AML-193 (cell line): ENCODE data around the gene MYOZ2.
"Not testable (repeated sequence)": the region's sequence is repeated elsewhere in the genome, so short reads cannot be mapped to it uniquely, and the experiment has no call there.

Experiments
- DNase-seq, 2 experiments: peaks; one replicate each; lab custom pipeline; 2025; lab: John Stamatoyannopoulos, UW

Gene MYOZ2

DNA sequence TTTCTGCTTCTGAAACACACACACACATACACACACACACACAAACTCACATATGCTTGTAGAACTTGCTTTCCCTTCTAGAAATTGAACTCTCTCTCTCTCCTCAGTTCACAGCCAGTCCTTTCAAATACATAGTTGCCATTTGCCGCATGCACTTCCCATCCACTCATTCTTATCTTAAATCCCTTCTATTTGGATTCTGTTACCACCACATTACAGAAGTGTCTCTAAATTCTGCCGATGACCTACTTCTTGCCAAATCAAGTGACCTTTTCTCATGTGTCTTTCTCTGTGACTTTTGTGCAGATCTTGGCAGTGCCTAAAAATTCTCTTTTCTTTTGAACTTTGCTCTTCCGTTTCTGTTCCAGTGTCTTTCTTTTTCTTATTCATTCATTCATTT, 7.5 kb upstream of the MYOZ2 start:
- DNase-seq, result no peak

DNA sequence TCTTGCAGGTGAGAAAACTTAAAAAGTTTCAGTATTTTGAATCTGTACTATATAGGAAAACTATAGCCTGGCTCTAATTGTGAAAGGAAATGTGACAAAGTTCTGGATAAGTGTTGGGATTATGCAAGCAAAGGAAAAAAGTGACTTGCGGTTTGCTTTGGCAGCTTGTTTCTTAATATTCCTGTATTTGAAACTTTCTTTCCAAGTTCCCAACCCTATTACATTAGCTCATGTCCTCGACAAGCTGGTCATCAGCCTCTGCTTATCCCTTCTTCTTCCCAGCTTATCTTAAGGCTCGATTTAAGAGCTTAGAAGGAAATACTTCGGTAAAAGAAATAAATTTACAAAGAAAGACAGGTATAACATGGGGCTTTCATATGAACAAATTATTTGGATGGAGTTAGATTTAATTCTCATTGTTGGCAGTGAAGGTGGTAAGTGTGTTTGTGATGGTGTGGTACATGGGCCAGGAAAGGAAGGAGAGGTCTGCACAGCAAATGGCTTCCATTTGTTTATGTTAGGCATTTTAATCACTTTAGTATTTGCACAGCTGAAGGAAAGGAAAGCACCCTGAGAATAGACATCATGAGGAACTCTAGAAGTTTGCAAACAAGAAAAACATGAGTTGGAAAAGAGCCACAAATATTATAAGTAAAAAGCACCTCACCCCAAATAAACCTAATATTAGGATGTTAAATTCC, 5.1 kb upstream of the MYOZ2 start:
- no peak for DNase-seq

DNA sequence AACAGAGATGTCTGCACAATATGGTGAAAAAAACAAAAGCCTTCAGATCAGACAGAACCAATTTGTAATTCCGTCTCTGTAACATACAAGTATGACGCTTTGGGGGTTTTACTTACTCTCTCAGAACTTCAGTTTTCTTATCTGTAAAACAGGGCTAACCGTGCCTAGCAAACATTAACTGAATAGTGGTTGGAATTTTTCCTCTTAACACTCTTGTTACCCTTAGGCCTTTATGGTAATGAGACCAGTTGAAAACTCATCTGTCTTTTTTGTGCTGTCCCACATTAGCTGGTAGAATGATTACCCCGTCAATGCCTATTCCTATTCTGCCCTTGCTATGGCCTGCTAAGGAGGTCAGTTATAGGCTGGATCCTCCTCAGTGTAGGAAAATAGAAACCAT, 4.5 kb upstream of the MYOZ2 start:
- DNase-seq, result no peak

DNA sequence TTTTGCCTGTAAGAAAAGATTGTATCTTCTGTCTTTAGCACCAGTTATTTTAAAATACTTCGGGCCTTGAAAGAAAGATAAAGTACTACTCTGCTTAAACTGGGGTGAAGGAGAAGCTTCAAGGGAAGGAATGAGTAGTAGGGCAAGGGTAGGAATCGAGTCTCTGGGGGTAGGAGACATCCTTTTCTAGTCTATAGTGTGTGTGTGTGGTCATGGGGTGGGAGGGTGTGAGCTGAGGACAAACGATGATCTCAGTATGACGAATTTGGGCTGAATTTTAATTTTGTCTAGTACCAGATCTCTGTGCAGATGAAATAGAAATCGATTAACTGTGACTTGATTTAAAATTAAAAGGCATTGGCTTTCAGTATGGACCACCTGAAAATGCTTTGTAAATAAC, 3.3 kb upstream of the MYOZ2 start:
- DNase-seq, result no peak

DNA sequence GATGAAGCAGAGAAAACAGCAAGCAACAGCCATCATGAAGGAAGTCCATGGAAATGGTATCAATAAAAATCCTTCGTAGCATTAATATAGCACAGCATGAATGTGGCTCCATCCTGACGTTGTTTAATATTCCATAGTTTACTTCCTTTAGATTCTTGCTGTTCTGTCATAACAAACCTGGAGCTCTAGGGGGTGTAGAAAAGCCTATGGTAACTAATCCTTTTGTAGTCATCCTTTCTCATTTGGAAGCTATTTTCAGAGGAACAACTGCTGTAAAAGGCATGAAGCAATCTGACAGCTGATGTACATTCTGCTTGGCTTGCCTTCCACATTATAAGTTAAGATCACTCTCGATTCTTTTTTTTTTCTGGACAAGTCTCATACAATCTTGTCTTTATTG, 914 bp downstream of the MYOZ2 start:
- DNase-seq, result no peak

DNA sequence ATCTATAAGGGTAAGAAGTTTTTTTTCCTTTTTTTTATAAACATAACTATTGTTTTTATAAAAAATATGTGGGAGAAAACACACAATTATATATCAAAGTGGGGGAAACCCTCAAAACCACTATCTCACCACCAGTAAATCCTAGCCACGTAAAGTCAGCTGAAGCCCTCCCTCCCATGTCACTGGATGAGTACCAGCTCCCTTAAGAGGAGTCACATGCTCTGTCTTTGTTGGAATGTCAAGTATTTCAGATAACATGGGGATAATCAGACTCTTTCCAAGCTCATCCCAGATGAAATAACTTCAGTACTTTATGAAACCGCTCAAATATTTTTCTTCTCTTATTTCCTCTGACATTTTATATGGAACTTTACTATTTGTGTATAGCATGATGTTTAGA, 2.4 kb downstream of the MYOZ2 start:
- DNase-seq, result no peak

DNA sequence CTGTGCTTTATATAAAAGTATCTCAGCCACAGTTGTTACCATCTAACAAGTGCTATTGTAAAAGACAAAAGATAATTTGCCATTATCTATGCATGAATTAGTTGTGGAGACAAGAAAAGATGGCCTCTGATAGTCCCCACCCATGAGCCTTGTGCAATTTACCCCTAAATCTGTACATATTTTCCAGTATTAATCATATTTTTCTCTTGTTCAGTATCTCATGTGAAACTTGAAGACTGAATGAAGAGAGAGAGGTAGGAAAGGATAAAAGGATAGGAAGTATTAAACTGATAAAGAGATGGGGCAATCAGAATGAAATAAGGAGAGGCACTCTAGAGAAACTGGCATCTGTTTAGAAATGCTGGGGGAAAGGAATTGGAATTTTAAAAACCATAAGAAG, 3.7 kb downstream of the MYOZ2 start:
- DNase-seq, result no peak

DNA sequence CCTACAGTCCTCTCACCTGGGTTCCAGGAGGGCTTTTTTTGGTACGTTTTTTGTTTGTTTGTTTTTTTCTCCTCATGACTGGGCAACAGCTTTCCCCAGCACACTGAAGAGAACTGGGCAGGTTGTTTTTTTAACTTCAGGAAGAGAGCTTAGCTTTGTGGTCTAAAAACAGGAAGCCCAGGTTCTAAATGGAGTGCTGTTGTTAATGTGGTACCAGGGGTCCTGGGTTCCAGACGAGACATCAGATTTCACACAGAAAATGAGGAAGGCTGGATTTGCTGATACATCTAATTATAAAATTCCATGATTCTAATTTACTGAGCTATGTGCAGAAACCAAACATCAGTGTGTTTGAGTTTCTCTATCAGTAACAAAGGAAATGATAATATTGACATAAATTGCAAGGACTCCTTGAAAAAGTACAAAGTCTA, 4.2 kb downstream of the MYOZ2 start:
- no peak for DNase-seq

DNA sequence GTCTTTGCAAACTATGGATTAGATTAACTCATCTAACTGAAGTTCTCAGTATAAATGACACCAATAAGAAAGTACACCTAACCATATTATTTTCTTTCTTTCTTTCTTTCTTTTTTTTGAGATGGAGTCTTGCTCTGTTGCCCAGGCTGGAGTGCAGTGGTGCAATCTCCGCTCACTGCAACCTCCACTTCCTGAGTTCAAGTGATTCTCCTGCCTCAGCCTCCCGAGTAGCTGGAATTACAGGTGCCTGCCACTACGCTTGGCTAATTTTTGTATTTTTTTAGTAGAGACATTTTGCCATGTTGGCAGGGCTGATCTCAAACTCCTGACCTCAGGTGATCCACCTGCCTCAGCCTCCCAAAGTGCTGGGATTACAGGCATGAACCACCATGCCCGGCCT, 5.7 kb downstream of the MYOZ2 start:
- DNase-seq, result not testable (repeated sequence)

DNA sequence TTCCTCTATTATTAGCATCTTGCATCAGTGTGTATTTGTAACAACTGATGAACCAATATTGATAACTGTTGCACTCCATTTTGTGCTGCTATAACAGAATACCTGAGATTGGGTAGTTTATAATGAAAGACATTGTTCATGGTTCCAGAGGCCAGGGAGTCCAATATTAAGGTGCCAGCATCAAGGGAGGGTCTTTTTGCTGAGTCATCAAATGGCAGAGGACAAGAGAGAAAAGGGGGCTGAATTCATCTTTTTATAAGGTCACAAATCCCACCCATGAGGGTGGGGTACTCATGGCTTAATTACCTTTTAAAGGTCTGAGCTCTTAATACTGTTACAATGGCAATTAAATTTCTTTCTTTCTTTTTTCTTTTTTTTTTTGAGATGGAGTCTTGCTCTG, 7.2 kb downstream of the MYOZ2 start:
- DNase-seq, result no peak

DNA sequence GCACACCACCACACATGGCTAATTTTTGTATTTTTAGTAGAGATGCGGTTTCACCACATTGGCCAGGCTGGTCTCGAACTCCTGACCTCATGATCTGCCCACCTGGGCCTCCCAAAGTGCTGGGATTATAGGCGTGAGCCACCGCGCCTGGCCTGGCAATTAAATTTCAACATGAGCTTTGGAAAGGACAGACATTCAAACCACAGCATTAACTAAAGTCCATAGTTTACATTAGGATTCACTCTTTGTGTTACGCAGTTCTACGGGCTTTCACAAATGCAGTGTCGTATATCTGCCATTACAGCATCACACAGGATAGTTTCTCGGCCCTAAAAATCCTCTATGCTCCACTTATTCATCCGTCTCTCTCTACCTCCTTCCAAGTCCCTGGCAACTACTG, 7.7 kb downstream of the MYOZ2 start:
- DNase-seq, result not testable (repeated sequence)

DNA sequence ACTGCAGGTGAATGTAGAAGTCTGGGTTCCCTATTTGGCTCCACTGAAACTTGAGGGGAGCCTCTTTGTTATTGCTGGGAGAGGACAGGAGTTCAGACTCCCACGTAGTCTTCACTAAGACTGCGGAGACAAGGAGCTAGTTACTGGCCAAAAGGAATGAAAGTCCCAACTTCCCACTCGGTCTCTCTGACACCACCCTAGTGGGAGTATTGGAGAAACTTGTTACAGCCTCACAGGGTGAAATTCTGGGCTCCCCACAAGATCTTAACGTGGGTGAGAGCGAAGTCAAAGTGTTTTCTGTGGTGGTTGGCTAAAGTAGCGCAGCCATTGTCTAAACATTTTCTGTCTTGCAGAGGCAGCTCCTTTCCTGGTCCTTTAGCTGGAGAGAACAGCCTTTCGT, 13.5 kb downstream of the MYOZ2 start:
- no peak for DNase-seq

DNA sequence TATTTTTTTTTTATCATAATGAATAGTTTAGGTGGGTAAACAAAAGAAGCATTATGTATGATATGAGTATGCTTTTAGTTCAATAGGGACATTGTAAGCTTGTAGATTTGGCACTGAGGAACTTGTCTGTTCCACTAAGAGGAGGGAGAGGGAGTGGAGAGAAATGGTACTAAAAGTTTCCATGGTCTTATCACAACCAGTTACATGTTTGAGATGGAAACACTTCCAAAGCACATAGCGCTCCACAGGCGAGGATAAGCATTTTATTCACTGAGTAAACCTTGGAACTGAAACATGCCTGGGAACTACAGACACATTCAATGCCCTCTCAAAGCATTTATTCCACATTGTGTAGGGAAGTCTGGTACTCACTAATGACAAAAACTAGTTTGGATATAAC, 15.5 kb downstream of the MYOZ2 start:
- no peak for DNase-seq

DNA sequence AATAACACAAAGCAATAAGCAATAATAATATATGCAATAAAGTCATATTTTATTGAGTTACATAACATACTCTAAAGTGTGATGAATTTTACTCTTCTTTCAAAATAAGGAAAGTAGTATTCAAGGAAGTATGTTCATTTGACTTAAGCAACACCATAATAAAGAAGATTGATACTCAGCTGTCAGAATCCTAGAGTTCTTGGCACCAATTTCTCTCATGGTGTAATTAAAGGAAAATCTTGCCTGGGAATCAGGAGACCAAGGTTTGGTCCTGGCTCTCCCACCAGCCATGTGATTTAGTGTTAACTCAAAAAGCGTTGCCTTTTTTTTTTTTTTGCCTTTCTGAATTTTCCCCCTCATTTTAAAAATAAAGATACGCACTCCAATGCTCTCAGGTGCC, 17.1 kb downstream of the MYOZ2 start:
- DNase-seq, result no peak

DNA sequence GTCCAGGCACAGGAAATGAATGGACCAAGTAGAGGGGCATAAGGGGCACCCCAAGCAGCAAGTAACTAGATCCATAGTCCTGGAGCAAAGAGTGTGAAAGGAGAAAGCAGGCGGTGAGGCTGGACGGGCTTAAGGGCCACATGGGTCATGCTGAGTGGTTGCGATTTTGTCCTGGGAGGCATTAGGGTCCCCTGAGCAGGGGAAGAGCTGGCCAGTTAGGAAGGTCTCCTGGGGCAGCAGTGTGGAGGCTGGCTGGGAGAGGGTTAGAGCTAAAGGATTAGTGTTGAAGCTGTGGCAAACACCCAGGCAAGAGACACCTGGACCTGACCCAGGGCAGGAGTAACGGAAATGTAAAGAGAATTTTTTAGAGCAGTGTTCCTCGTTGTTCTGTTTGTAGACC, 26.5 kb downstream of the MYOZ2 start:
- no peak for DNase-seq

DNA sequence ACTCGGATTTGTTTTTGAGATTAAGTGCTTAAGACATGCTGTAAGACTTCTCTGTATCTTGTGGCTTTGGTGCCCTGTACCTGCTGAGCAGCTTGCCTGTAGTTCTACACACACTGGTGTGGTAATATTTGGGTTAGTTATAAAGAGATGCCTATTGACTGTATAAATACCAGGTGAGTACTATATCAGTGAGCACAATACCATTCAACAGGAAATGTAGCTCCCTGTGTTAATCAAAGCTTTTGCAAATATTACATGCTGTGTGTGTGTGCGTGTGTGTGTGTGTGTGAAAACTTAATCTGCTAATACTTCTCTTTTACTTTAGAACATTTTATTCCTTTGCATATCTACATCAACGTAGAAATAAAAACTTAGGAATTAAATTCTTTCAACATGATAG, 30.1 kb downstream of the MYOZ2 start:
- no peak for DNase-seq

DNA sequence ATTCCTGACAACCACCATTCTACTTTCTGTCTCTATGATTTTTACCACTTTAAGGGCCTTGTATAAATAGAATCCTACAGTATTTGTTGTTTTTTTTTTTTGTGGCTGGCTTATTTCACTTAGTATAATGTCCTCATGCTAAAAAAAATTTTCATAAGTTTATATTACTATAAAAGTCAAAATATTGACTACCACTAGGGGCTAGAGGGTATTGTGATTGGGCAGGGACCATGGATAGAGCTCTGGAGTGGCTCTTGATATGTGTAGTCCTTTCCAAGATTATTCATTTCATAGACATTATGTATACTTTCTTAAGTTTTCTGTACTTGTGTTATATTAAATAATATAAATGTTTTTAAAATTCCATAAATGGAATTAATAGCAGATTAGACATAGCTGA, 34.6 kb downstream of the MYOZ2 start:
- DNase-seq, result no peak

DNA sequence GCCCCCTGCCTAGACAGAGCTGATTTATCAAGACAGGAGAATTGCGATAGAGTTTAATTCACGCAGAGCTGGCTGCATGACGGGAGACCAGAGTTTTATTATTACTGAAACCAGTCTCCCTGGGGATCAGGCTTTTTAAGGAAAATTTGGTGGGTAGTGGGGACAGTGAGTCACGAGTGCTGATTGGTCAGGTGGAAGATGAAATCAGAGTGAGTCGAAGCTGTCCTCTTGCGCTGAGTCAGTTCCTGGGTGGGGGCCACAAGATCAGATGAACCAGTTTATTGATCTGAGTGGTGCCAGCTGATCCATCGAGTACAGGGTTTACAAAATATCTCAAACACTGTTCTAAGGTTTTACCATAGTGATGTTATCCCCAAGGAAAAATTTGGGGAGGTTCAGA, 36.6 kb downstream of the MYOZ2 start:
- DNase-seq, result no peak

DNA sequence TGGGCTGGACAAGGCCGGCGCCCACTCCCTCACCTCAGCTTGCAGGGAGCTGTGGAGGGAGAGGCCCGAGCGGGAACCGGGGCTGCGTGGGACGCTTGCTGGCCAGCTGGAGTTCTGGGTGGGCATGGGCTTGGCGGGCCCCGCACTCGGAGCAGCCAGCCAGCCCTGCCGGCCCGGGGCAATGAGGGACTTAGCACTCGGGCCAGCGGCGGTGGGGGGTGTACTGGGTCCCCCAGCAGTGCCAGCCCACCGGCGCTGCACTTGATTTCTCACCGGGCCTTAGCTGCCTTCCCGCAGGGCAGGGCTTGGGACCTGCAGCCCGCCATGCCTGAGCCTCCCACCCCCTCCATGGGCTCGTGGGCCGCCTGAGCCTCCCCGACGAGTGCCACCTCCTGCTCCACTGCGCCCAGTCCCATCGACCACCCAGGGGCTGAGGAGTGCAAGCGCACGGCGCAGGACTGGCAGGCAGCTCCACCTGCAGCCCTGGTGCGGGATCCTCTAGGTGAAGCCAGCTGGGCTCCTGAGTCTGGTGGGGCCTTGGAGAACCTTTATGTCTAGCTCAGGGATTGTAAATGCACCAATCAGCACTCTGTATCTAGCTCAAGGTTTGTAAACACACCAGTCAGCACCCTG, 38.2 kb downstream of the MYOZ2 start:
- DNase-seq, result not testable (repeated sequence)

DNA sequence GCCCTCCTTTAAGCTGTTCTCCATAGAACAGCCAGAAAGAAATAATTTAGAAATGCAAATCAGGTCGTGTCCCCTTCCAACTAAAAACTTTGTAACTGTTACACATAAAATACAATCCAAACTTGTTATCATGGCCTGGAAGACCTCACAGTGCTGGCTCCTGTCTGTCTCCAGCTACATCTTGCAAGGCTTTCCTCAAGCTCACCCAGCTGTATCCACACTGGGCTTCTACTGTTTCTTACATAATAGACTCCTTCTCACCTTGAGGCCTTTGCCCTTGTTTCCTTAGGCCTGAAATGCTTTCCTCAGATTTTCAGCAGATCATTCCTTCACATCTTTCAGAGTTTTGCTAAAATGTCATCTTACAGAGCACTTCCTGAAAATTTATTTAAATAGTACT, 43.4 kb downstream of the MYOZ2 start:
- no peak for DNase-seq

DNA sequence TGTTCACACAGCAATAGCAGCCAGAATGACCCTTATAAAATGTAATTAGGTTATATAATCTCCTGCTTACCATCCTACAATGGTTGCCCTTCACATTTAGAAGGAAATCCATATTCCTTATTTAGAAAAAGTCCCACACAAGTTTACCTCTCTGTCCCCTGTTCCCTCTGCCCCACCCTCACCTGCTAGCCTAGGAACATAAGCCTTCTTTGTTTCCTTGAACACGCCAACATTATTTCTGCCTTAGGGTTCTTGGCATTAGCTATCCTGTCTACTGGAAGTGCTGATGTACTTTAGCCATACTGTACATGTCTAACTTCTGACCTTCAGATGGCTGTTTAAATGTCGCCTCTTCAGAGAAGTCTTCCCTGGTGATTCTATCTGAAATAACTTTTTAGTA, 48.5 kb downstream of the MYOZ2 start:
- no peak for DNase-seq

DNA sequence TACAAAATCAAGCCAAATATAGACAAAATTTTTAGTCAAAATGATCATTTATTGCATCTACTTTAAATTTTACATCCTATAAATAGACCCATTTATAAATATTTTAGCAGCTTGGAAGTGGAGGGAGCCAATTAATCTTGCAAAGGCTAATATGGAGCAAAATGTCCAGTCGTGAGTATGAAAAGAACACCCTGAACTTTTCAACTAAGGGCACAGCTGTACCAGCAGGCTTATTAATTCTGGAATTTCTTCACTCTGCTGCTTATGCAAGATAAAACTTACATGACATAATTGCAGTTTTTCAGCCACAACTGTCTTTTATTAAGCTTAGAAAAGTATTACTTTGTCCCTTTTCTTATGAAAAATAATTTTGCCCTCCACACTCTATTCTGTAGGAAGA, 54.0 kb downstream of the MYOZ2 start:
- DNase-seq, result peak; percentile 2 to 37

DNA sequence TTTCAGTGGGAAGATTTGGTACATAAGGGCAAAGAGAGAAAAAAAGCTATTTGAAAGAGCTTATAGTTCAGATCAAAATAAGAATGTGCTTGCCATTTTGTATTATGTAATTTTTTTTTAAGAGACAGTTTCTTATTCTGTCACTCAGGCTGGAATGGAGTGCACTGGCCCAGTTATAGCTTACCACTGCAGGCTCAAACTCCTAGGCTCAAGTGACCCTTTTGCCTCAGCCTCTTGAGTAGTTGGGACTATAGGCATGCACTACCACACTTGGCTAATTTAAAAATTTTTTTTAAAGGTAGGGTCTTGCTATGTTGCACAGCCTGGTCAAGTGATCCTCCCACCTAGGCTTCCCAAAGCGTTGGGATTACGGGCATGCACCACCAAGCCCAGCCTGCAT, 54.7 kb downstream of the MYOZ2 start:
- DNase-seq, result no peak

DNA sequence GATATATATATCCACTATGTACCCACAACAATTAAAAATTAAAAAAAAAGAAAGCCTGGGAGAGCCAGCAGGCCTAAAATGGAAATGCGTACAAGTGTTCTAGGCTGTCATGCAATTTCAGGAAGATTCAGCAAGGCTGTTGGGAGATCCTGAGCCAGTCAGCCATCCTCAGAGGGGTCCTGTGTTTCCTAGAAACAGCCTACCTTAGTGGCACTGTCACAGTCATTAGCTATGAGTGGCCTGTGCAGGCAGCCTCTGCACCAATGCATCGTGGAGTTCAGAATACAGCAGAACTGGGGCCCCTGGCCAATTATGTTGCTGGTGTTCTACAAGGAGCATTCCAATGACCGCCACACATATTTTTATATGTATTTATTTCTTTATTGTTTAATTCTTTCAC, 55.9 kb downstream of the MYOZ2 start:
- no peak for DNase-seq
